Astrocyte (in vitro differentiated cells and primary cell): ENCODE results near the gene TMEM119. TPM values are rescaled to one million over a fixed set of nuclear protein-coding genes. Genes with fewer than 3 reads are reported as not detected.
A peak's percentile ranks its signal among the peaks of the same experiment; 100 is the strongest.

Source experiments
- DNase-seq: peaks from one replicate; pipeline ENCODE4 v3.0.0-alpha.2; 2010; ENCODE audit warnings: low read depth
- FAIRE-seq: peaks from 2 replicates; lab custom pipeline; 2011; peaks lifted over from hg19 to GRCh38; lab: Jason Lieb, UNC
- H2AFZ ChIP-seq: 2 replicates; pipeline ENCODE4 v1.6.0; 2012; ENCODE audit warnings: low read depth, low read length, inconsistent platforms
- H3K27ac ChIP-seq: 2 replicates; pipeline ENCODE4 v1.5.1; 2011; ENCODE audit warnings: low read depth, low read length, inconsistent platforms
- H3K27me3 ChIP-seq: 2 replicates; pipeline ENCODE4 v1.6.0; 2011; ENCODE audit warnings: low read length, inconsistent platforms; ENCODE audit not compliant: insufficient read depth
- H3K36me3 ChIP-seq: 2 replicates; pipeline ENCODE4 v1.5.1; 2011; ENCODE audit warnings: low read length, inconsistent platforms; ENCODE audit not compliant: insufficient read depth
- H3K4me1 ChIP-seq: 2 replicates; pipeline ENCODE4 v1.5.1; 2011; ENCODE audit warnings: low read length, inconsistent platforms; ENCODE audit not compliant: insufficient read depth
- H3K4me2 ChIP-seq: 2 replicates; pipeline ENCODE4 v1.6.0; 2012; ENCODE audit warnings: low read length, inconsistent platforms
- H3K4me3 ChIP-seq: 2 replicates; pipeline ENCODE4 v1.5.1; 2011; ENCODE audit warnings: low read depth, mild to moderate bottlenecking, low read length, inconsistent platforms; ENCODE audit not compliant: insufficient read depth
- H3K79me2 ChIP-seq: 2 replicates; pipeline ENCODE4 v1.6.0; 2012; ENCODE audit warnings: mild to moderate bottlenecking, low read length, inconsistent platforms; ENCODE audit not compliant: insufficient read depth
- H3K9ac ChIP-seq: 2 replicates; pipeline ENCODE4 v1.6.0; 2012; ENCODE audit warnings: mild to moderate bottlenecking, low read length, inconsistent platforms
- H3K9me3 ChIP-seq: 2 replicates; pipeline ENCODE4 v1.5.1; 2012; ENCODE audit warnings: low read depth, mild to moderate bottlenecking, low read length, inconsistent platforms; ENCODE audit not compliant: insufficient read depth
- H4K20me1 ChIP-seq: 2 replicates; pipeline ENCODE4 v1.6.0; 2012; ENCODE audit warnings: low read length, inconsistent platforms; ENCODE audit not compliant: insufficient read depth
- H3K27ac Mint-ChIP-seq: one replicate; pipeline ENCODE4 v1.8.0; 2021; ENCODE audit warnings: mild to moderate bottlenecking, mixed read lengths; ENCODE audit not compliant: unreplicated experiment
- H3K27me3 Mint-ChIP-seq: one replicate; pipeline ENCODE4 v1.8.0; 2021; ENCODE audit warnings: low read depth, mixed read lengths; ENCODE audit not compliant: unreplicated experiment
- H3K36me3 Mint-ChIP-seq: one replicate; pipeline ENCODE4 v1.8.0; 2021; ENCODE audit warnings: low read depth, mixed read lengths; ENCODE audit not compliant: unreplicated experiment
- H3K4me1 Mint-ChIP-seq: one replicate; pipeline ENCODE4 v1.8.0; 2021; ENCODE audit warnings: low read depth, mixed read lengths; ENCODE audit not compliant: unreplicated experiment
- H3K4me3 Mint-ChIP-seq: one replicate; pipeline ENCODE4 v1.8.0; 2021; ENCODE audit warnings: mild to moderate bottlenecking, moderate library complexity, mixed read lengths; ENCODE audit not compliant: unreplicated experiment
- H3K9me3 Mint-ChIP-seq: one replicate; pipeline ENCODE4 v1.8.0; 2021; ENCODE audit warnings: mild to moderate bottlenecking, mixed read lengths; ENCODE audit not compliant: unreplicated experiment
- CTCF ChIP-seq: IDR thresholded peaks from 2 replicates; pipeline ENCODE4 v1.5.1; 2011; ENCODE audit warnings: low read depth, mild to moderate bottlenecking, inconsistent platforms, low read length, moderate library complexity; ENCODE audit not compliant: insufficient read depth
- EZH2 ChIP-seq: IDR thresholded peaks from 2 replicates; pipeline ENCODE4 v1.6.1; 2012; ENCODE audit warnings: mild to moderate bottlenecking, low read length, inconsistent platforms; ENCODE audit not compliant: insufficient read depth
- total RNA-seq: library from RNA; stranded (reverse); gene quantifications from 2 replicates; pipeline ENCODE4 v1.2.1, GENCODE V29; 2021

TMEM119 gene
- total RNA-seq, 1 donor from 2014 or later, result 0.91 TPM

GRCh38 chr12:108595711-108596647 is 1.9 kb downstream of the TMEM119 start:
- DNase-seq (no peak), FAIRE-seq (no peak)
- no peaks in the 10 kb centered on the region for H3K36me3 ChIP-seq
- Mint-ChIP-seq H3K27ac (no peak overlapping the region), H3K9me3 (no peaks in the 10 kb centered on the region), H3K4me3 (no peak overlapping the region), H3K36me3 (no peaks in the 10 kb centered on the region), H3K4me1 (no peaks in the 10 kb centered on the region), H3K27me3 (peaks cover 13% of the 10 kb centered on the region)
- no peak overlapping the region for H3K9ac ChIP-seq
- H3K79me2 ChIP-seq, result no peaks in the 10 kb centered on the region
- no peak overlapping the region for H3K4me3 ChIP-seq
- no peaks in the 10 kb centered on the region for H3K27me3 ChIP-seq
- no peaks in the 10 kb centered on the region for H3K9me3 ChIP-seq
- H4K20me1 ChIP-seq, result peaks cover 7% of the 10 kb centered on the region
- no peak for TF ChIP-seq CTCF
- no peak for TF ChIP-seq EZH2
- no peak overlapping the region for H2AFZ ChIP-seq
- H3K4me2 ChIP-seq, result peak overlapping the region; percentile 81
- no peaks in the 10 kb centered on the region for H3K4me1 ChIP-seq
- H3K27ac ChIP-seq, result no peak overlapping the region

- H3K27me3 ChIP-seq, result no peaks in the 10 kb centered on the region
- DNase-seq (no peak), FAIRE-seq (no peak)
- Mint-ChIP-seq H3K27ac (no peak overlapping the region), H3K4me1 (no peaks in the 10 kb centered on the region), H3K4me3 (no peak overlapping the region), H3K27me3 (peaks cover 13% of the 10 kb centered on the region), H3K9me3 (no peaks in the 10 kb centered on the region), H3K36me3 (no peaks in the 10 kb centered on the region)
- H3K9ac ChIP-seq, result no peak overlapping the region
- H3K4me3 ChIP-seq, result no peak overlapping the region
- no peaks in the 10 kb centered on the region for H3K79me2 ChIP-seq
- H3K4me2 ChIP-seq, result peak overlapping the region; percentile 81
- no peak overlapping the region for H3K27ac ChIP-seq
- no peaks in the 10 kb centered on the region for H3K4me1 ChIP-seq
- no peak for TF ChIP-seq EZH2
- no peak for TF ChIP-seq CTCF
- no peaks in the 10 kb centered on the region for H3K36me3 ChIP-seq
- no peaks in the 10 kb centered on the region for H3K9me3 ChIP-seq
- H4K20me1 ChIP-seq, result peaks cover 7% of the 10 kb centered on the region
- H2AFZ ChIP-seq, result no peak overlapping the region
Measured at GRCh38 chr12:108594960-108595710, 2.7 kb downstream of the TMEM119 start.
